T-helper 1 cell (primary cell): Measurements from ENCODE around the gene NEURL1.
"Not testable (repeated sequence)": the region's sequence is repeated elsewhere in the genome, so short reads cannot be mapped to it uniquely, and the experiment has no call there.

Experiments used
- DNase-seq, 5 donors: peaks; one replicate each; pipeline ENCODE4 v3.0.0-alpha.2; 2012 to 2020

The NEURL1 gene

GRCh38 chr10:103590060-103590459 lies 96.6 kb downstream of the NEURL1 start:
- no peak for DNase-seq

GRCh38 chr10:103590744-103591291 lies 97.3 kb downstream of the NEURL1 start:
- DNase-seq, result no peak

- DNase-seq, result peak in 2 of 5 donors; percentile 22 to 25
Observed at GRCh38 chr10:103592186-103593021, 98.9 kb downstream of the NEURL1 start.

- DNase-seq, result no peak
Observed at GRCh38 chr10:103593022-103593570, 99.6 kb downstream of the NEURL1 start.

- DNase-seq, result no peak
Observed at GRCh38 chr10:103595933-103596726, 102.6 kb downstream of the NEURL1 start.

GRCh38 chr10:103597003-103597402 lies 103.5 kb downstream of the NEURL1 start:
- no peak for DNase-seq

GRCh38 chr10:103598654-103599115 lies 105.2 kb downstream of the NEURL1 start:
- DNase-seq, result no peak

GRCh38 chr10:103599211-103599610 lies 105.7 kb downstream of the NEURL1 start:
- DNase-seq, result no peak

- no peak for DNase-seq
Observed at GRCh38 chr10:103599907-103600306, 106.4 kb downstream of the NEURL1 start.

- DNase-seq, result no peak
Observed at GRCh38 chr10:103600325-103600724, 106.8 kb downstream of the NEURL1 start.

GRCh38 chr10:103600956-103601569 lies 107.6 kb downstream of the NEURL1 start:
- no peak for DNase-seq

GRCh38 chr10:103602028-103602851 lies 108.7 kb downstream of the NEURL1 start:
- DNase-seq, result no peak

- no peak for DNase-seq
Observed at GRCh38 chr10:103602852-103603155, 109.3 kb downstream of the NEURL1 start.

GRCh38 chr10:103603382-103603781 lies 109.9 kb downstream of the NEURL1 start:
- no peak for DNase-seq

GRCh38 chr10:103605359-103606096 lies 112.0 kb downstream of the NEURL1 start:
- peak in 4 of 5 donors; percentile 17 to 32 (median 27) for DNase-seq

- DNase-seq, result not testable (repeated sequence)
Observed at GRCh38 chr10:103606097-103606438, 112.6 kb downstream of the NEURL1 start.

GRCh38 chr10:103607051-103607450 lies 113.5 kb downstream of the NEURL1 start:
- DNase-seq, result not testable (repeated sequence)

GRCh38 chr10:103608056-103608455 lies 114.6 kb downstream of the NEURL1 start:
- DNase-seq, result not testable (repeated sequence)

GRCh38 chr10:103609231-103610082 lies 116.0 kb downstream of the NEURL1 start:
- no peak for DNase-seq

GRCh38 chr10:103610083-103610472 lies 116.6 kb downstream of the NEURL1 start:
- DNase-seq, result no peak
